Natural killer cell (primary cell): ENCODE data around the gene ALDH3A2. TPM values are rescaled to one million over a fixed set of nuclear protein-coding genes. Genes with fewer than 3 reads are reported as not detected.

Source experiments
- ATAC-seq, 3 donors: fragments of 150-1000 bp in 2 of 3; fragments of 200-7000 bp in 1 of 3; cut with Tn5 transposase; 1 replicate in 1 of 3; 2 replicates in 2 of 3; pipeline ENCODE4 v1.10.0; 2021; ENCODE audit warnings: mild to moderate bottlenecking in 2 of 3, moderate library complexity in 2 of 3
- DNase-seq, 2 donors: peaks; one replicate each; pipeline versions ENCODE4 v3.0.0 to v3.0.0-alpha.2; 2013 to 2021; ENCODE audit warnings: mixed read lengths in 1 of 2
- H3K27ac ChIP-seq: one replicate; pipeline ENCODE4 v1.5.1; 2013; ENCODE audit warnings: mild to moderate bottlenecking, low read length
- H3K27me3 ChIP-seq: one replicate; pipeline ENCODE4 v1.6.1; 2013; ENCODE audit warnings: low read length; ENCODE audit not compliant: control insufficient read depth, insufficient read depth
- H3K36me3 ChIP-seq: one replicate; pipeline ENCODE4 v1.6.1; 2013; ENCODE audit warnings: low read length; ENCODE audit not compliant: control insufficient read depth, insufficient read depth
- H3K4me1 ChIP-seq: one replicate; pipeline ENCODE4 v1.6.1; 2013; ENCODE audit warnings: low read length; ENCODE audit not compliant: control insufficient read depth, insufficient read depth
- H3K4me3 ChIP-seq: one replicate; pipeline ENCODE4 v1.5.1; 2013; ENCODE audit warnings: low read length
- H3K9me3 ChIP-seq: one replicate; pipeline ENCODE4 v1.6.1; 2013; ENCODE audit warnings: low read length; ENCODE audit not compliant: control insufficient read depth, insufficient read depth
- H3K27ac Mint-ChIP-seq, 2 donors: one replicate each; pipeline ENCODE4 v1.8.0; 2022; ENCODE audit warnings: mild to moderate bottlenecking in 2 of 2, mixed read lengths in 2 of 2, moderate library complexity in 1 of 2
- H3K27me3 Mint-ChIP-seq, 2 donors: one replicate each; pipeline ENCODE4 v1.8.0; 2022; ENCODE audit warnings: low read depth in 2 of 2, mixed read lengths in 2 of 2
- H3K36me3 Mint-ChIP-seq: one replicate; pipeline ENCODE4 v1.8.0; 2022; ENCODE audit warnings: mixed read lengths
- H3K4me1 Mint-ChIP-seq, 2 donors: one replicate each; pipeline ENCODE4 v1.8.0; 2022; ENCODE audit warnings: mixed read lengths in 2 of 2
- H3K4me3 Mint-ChIP-seq: one replicate; pipeline ENCODE4 v1.8.0; 2022; ENCODE audit warnings: mild to moderate bottlenecking, moderate library complexity, mixed read lengths
- H3K9me3 Mint-ChIP-seq, 2 donors: one replicate each; pipeline ENCODE4 v1.8.0; 2022; ENCODE audit warnings: mixed read lengths in 2 of 2
- CTCF ChIP-seq: fragments of 200-600 bp; IDR thresholded peaks from one replicate; pipeline ENCODE4 v1.8.0; 2022; ENCODE audit warnings: antibody characterized with exemption
- WGBS: methylation state at CpG from one replicate; pipeline ENCODE4 v1.1.7; 2013; ENCODE audit warnings: missing lambda C conversion rate; ENCODE audit not compliant: insufficient coverage; 5-methylcytosine and 5-hydroxymethylcytosine counted together
- intact Hi-C: fragments of 100-400 bp; cut with micrococcal nuclease; formaldehyde crosslinking; loops from one replicate; pipeline ENCODE4 v1.14.2; 2022
- total RNA-seq, 4 donors: library from RNA; stranded (reverse); fragments of 120-200 nt in 1 of 4; gene quantifications; one replicate each; pipeline versions ENCODE4 v1.2.3 to v1.2.4, GENCODE V29; 2013 to 2022

ALDH3A2 gene
- total RNA-seq, 3 donors from 2014 or later (not counting 1 experiment from before 2014, with no cell fraction given) = 25.3 to 33.7 (median 31.4) TPM

DNA sequence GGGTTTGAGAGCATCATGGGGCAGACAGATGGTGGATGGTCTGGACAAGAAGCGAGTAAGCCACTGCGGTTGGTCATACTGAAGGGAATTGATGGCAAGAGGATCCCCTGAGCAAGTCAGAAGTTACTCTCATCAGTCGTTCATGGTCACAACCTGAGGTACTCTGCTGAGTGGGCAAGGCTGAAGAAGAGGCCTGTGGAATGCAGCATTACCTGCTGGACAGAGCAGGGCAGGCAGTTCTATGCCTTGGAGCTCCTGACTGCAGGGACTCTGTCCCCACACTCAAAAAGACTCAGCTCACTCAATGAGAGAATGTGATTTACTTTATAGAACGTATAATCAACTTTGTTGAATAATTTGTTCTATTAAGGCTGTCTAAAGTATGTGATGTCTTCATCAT, 28.3 kb downstream of the ALDH3A2 start:
- 96% methylated on average over 3 of the region's 4 CpGs for WGBS
- no peak for DNase-seq
- no peaks in the 10 kb centered on the region for H3K4me1 ChIP-seq
- Mint-ChIP-seq H3K27ac (no peak overlapping the region), H3K9me3 (no peaks in the 10 kb centered on the region), H3K36me3 (peaks cover 5% of the 10 kb centered on the region), H3K27me3 (no peaks in the 10 kb centered on the region), H3K4me1 (no peaks in the 10 kb centered on the region), H3K4me3 (no peak overlapping the region)
- no peaks in the 10 kb centered on the region for H3K9me3 ChIP-seq
- ATAC-seq = no peak
- H3K27me3 ChIP-seq = no peaks in the 10 kb centered on the region
- TF ChIP-seq CTCF = no peak
- intact Hi-C loops = no loop called here
- H3K36me3 ChIP-seq = peaks cover 6% of the 10 kb centered on the region
- no peak overlapping the region for H3K27ac ChIP-seq
- no peak overlapping the region for H3K4me3 ChIP-seq

- intact Hi-C loops = no loop called here
- no peak for ATAC-seq
- peaks cover 2% of the 10 kb centered on the region for H3K36me3 ChIP-seq
These were observed 29.3 kb downstream of the ALDH3A2 start for GRCh38 chr17:19677736-19678379.

DNA sequence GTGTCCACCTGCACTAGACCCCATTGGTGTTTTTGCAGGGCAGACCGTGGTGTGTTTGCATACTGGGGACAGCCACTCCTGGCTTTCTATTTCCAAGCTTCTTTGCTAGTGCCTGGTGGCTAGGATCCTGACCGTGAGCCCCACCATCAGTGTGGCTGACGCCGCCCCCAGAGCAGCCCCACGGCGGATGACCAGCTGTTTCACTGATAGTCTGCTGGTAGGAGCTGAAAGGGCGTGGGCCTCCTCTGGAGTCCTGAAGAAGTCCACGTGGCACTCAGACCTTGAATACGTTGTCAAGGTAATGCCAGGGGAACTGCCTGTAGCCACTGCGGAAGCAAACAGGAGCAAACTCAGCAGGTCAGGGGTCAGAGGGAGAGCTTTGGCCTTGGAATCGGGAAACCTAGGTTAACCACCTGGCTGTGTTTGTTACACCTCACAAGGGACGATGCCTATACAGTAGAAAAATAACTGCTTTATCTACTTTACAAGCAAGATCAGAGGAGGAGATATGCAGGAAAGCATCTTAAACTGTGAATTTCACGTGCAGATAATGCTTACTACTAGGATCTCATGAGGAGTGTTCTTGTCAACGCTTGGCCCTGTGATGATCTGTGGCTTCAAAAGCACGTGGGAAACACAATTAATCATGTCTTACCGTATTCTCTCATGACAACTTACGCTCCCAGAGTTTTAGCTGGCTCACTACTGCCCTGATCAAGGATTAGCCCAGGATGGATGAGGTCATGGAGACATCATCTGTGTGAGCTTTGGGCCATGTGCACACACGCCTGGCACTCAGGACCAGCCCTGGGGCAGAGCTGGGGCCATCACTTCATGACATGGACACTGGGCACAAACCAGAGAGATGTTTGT, 30.3 kb downstream of the ALDH3A2 start:
- Histone ChIP-seq H3K4me1 (no peaks in the 10 kb centered on the region), H3K9me3 (no peaks in the 10 kb centered on the region), H3K27ac (no peak overlapping the region), H3K4me3 (no peak overlapping the region), H3K27me3 (no peaks in the 10 kb centered on the region), H3K36me3 (peaks cover 2% of the 10 kb centered on the region)
- DNase-seq = no peak
- WGBS = 94% methylated on average over 18 of the region's 18 CpGs
- TF ChIP-seq CTCF = no peak
- intact Hi-C loops = no loop called here
- H3K9me3 Mint-ChIP-seq = no peaks in the 10 kb centered on the region
- H3K36me3 Mint-ChIP-seq = no peaks in the 10 kb centered on the region
- peaks cover 0 to 7% of the 10 kb centered on the region in 2 donors for H3K4me1 Mint-ChIP-seq
- H3K27ac Mint-ChIP-seq = no peak overlapping the region
- no peaks in the 10 kb centered on the region for H3K27me3 Mint-ChIP-seq
- no peak for ATAC-seq
- H3K4me3 Mint-ChIP-seq = no peak overlapping the region

More at GRCh38 chr17:19677736-19678379, 29.3 kb downstream of the ALDH3A2 start:
- Mint-ChIP-seq H3K27me3 (no peaks in the 10 kb centered on the region), H3K9me3 (no peaks in the 10 kb centered on the region), H3K36me3 (no peaks in the 10 kb centered on the region), H3K4me1 (peaks cover 0 to 3% of the 10 kb centered on the region in 2 donors), H3K4me3 (no peak overlapping the region), H3K27ac (no peak overlapping the region)
- Histone ChIP-seq H3K27me3 (no peaks in the 10 kb centered on the region), H3K4me3 (no peak overlapping the region), H3K27ac (no peak overlapping the region), H3K9me3 (no peaks in the 10 kb centered on the region), H3K4me1 (no peaks in the 10 kb centered on the region)
- DNase-seq = no peak
- TF ChIP-seq CTCF = no peak
- 95% methylated on average over 5 of the region's 5 CpGs for WGBS
